IMR-90 (cell line): Measurements from ENCODE around the gene TNNC1.

Experiments
- BHLHE40 ChIP-seq: fragments of 150-350 bp; IDR thresholded peaks from 2 replicates; pipeline ENCODE4 v1.6.1; 2016; ENCODE audit warnings: mild to moderate bottlenecking, low read depth, low read length
- CTCF ChIP-seq: conservative IDR thresholded peaks from 2 replicates; pipeline ENCODE4 v1.5.1; 2012; ENCODE audit warnings: mild to moderate bottlenecking, low read depth, low read length, improper control_type of control experiment
- ELK1 ChIP-seq: fragments of 150-350 bp; IDR thresholded peaks from 2 replicates; pipeline ENCODE4 v1.6.1; 2016; ENCODE audit warnings: low read depth, mild to moderate bottlenecking, low read length, moderate library complexity, borderline replicate concordance
- MAFK ChIP-seq: IDR thresholded peaks from 2 replicates; pipeline ENCODE4 v1.6.1; 2012; ENCODE audit warnings: low read depth, low read length, improper control_type of control experiment

- TF ChIP-seq CTCF = no peak
- TF ChIP-seq ELK1 = no peak
- TF ChIP-seq BHLHE40 = no peak
- TF ChIP-seq MAFK = 0 out of 2 replicates have a peak, but pooled peaks have one; percentile 3
Observed at GRCh38 chr3:52498137-52499054, 44.6 kb upstream of the TNNC1 start.
